ENCODE measurements around the gene IFT81.
"Not testable (repeated sequence)": the region's sequence is repeated elsewhere in the genome, so short reads cannot be mapped to it uniquely, and the experiment has no call there.

The IFT81 gene

GRCh38 chr12:110247340-110248095 is 123.4 kb downstream of the IFT81 start:
- DNase-seq (ENCODE audit: low read depth), result no peak

- no peak for DNase-seq (ENCODE audit: low read depth)
Measured at GRCh38 chr12:110248096-110248447, 123.9 kb downstream of the IFT81 start.

GRCh38 chr12:110249105-110249504 is 124.9 kb downstream of the IFT81 start:
- DNase-seq (ENCODE audit: low read depth), result no peak

GRCh38 chr12:110249716-110250225 is 125.6 kb downstream of the IFT81 start:
- no peak for DNase-seq (ENCODE audit: low read depth)

GRCh38 chr12:110251381-110251780 is 127.2 kb downstream of the IFT81 start:
- no peak for DNase-seq (ENCODE audit: low read depth)

DNA sequence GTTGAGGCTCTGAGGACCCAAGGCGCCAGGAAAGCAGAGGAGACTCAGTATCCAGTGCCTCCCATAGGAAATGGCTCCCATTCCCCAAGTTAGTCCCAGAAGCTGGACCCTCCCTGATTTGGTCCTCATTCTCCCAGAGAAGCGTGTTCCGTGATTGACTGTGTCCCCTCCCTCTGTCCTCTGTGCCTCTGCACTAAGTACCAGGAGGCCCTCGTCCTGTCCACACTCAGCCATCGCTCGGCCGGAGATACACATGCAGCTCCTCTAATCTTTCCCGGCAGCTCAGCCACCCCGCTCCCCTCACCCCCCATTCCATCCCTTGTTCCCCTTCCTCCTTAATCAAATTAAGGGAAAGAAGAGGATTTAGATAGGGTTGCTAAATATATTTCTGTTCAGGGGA is 128.6 kb downstream of the IFT81 start:
- DNase-seq (ENCODE audit: low read depth), result no peak

GRCh38 chr12:110253176-110253575 is 129.0 kb downstream of the IFT81 start:
- DNase-seq (ENCODE audit: low read depth), result no peak

GRCh38 chr12:110254971-110255540 is 130.9 kb downstream of the IFT81 start:
- no peak for DNase-seq (ENCODE audit: low read depth)

- DNase-seq (ENCODE audit: low read depth), result not testable (repeated sequence)
Measured at GRCh38 chr12:110255890-110256456, 131.8 kb downstream of the IFT81 start.

DNA sequence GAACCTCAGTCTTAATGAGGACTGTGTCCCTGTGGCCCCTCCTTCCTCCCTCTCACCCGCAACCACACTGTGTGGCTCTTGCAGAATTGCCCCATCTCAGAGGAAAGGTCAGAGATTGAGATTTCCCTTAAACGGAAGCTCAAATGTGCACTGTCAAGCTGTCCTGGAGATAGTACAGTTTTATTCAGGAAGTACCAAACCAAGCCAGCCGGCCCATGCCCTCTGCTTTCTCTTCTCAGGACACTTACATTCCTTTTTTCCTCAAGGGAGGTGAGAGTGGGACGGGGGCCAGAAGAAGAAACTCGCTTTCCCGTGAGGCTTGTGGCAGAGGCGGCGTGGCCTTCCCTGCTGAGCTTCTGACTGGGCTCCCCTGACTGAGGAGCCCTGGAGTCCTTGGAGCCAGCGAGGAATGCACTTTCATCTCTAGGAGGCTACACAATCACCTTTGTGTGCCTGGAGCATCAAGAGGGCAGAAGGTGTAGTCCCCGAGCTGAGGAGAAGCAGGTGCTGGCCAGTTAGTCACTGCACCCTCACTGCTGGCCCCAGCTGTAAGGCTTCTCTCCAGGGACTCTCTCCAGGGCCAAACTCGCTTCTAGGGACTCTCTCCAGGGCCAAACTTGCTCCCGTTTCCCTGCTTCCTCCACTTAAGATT is 132.7 kb downstream of the IFT81 start:
- no peak for DNase-seq (ENCODE audit: low read depth)

DNA sequence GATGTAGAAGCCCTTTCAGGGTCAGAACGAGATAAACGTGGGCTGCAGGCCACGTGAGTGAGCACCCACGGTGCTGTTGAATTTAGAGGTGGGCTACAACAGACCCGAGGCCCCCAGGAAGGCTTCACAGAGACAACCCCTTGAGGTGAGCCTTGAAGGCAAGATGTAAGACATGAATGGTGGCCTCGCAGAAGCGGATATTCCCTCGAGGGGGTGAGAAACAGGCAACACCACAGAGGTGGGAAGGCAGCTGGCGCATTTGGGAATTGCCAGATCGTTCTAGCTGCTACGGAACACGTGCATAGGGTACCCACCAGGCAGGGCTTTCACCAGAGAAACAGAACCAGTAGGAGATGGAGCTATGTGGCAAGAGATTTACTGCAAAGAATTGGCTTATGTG is 134.3 kb downstream of the IFT81 start:
- DNase-seq (ENCODE audit: low read depth), result no peak

- DNase-seq (ENCODE audit: low read depth), result no peak
Measured at GRCh38 chr12:110262442-110263388, 138.6 kb downstream of the IFT81 start.

GRCh38 chr12:110266381-110266960 is 142.3 kb downstream of the IFT81 start:
- DNase-seq (ENCODE audit: low read depth), result no peak

DNA sequence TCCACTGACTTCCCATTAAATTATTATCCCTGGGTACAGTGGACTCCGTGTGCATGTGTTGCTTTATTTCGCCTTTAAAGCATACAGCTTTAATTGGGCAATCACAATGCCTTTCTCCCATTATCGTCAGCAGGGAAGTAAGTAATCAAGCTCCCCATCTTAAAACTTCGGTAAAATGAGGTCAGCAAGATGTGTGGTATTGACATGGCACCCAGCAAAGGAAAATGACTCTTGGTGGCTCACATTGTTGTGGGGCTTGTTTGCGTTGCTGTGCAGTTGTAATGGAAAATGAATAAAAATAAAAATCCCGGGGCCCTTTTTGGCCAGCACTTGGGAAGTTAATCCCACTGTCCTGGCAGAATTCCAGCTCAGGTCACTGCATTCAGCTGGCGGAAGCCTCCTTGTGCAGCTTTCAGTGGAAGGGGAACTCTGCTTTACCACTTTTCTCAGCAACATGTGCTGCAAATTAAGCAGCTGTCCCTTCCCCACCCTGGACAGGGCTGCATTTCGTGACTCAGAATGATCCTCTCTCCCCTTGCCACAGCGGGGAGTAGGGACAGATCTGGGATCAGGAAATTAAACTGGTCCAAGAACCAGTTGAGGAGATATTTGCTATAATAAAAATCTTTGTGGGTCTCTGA is 142.9 kb downstream of the IFT81 start:
- DNase-seq (ENCODE audit: low read depth), result peak; percentile 61

All from GM04503 (cell line).